Bronchial epithelial cell (primary cell): ENCODE data around the gene CRYL1. TPM values are rescaled to one million over a fixed set of nuclear protein-coding genes. Genes with fewer than 3 reads are reported as not detected.

Source experiments
- DNase-seq: peaks from one replicate; pipeline ENCODE4 v3.0.0-alpha.2; 2010; ENCODE audit warnings: low read depth
- FAIRE-seq: peaks from 2 replicates; lab custom pipeline; 2011; peaks lifted over from hg19 to GRCh38; lab: Jason Lieb, UNC
- H3K27me3 ChIP-seq: 2 replicates; pipeline ENCODE4 v1.5.1; 2011; ENCODE audit warnings: low read length; ENCODE audit not compliant: control insufficient read depth, insufficient read depth
- H3K36me3 ChIP-seq: 2 replicates; pipeline ENCODE4 v1.5.1; 2011; ENCODE audit warnings: low read length; ENCODE audit not compliant: control insufficient read depth, insufficient read depth
- H3K4me3 ChIP-seq: 2 replicates; pipeline ENCODE4 v1.5.1; 2011; ENCODE audit warnings: mild to moderate bottlenecking, low read depth, low read length, control low read depth
- total RNA-seq: library from RNA; depleted of rRNA; stranded (reverse); fragments of >200 nt; gene quantifications from 2 replicates; pipeline ENCODE4 v1.2.1, GENCODE V29; 2014
- TF ChIP-seq, protein P1 (sequence below): IDR thresholded peaks from 2 replicates; pipeline ENCODE4 v1.5.1; 2011; ENCODE audit warnings: mild to moderate bottlenecking, moderate library complexity, low read length, control low read depth, inconsistent platforms; ENCODE audit not compliant: insufficient read depth, severe bottlenecking

CRYL1 gene
- total RNA-seq, 1 donor from 2014 or later = 17.9 TPM

DNA sequence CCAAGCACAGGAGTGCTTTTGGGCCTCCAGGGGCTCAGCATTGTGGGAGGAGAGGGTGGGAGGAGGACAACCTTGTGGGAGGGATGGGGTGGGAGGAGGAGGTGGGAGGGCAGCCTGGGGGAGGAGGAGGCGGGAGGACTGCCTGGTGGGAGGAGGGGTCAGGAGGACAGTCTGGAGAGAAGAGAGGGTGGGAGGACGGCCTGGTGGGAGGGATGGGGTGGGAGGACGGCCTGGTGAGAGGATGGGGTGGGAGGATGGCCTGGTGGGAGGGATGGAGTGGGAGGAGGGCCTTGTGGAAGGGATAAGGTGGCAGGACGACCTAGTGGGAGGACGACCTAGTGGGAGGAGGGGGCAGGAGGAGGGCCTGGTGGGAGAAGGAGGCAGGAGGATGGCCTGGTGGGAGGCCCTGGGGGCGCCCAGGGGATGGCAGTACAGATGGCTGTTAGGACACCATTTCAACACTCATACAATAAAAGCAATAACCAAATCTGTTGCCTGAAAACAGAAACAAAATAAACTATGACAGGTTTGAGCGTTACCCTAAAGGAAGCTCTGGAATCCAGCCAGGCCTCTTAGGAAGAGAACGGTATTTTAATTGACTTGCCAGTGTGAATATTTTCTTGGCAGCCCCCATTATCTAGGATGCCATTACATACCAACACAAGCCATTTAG, 63.7 kb downstream of the CRYL1 start:
- FAIRE-seq = no peak
- H3K36me3 ChIP-seq = no peaks in the 10 kb centered on the region
- DNase-seq = peak; percentile 15
- no peak overlapping the region for H3K4me3 ChIP-seq
- no peaks in the 10 kb centered on the region for H3K27me3 ChIP-seq
- TF ChIP-seq, protein P1, sequence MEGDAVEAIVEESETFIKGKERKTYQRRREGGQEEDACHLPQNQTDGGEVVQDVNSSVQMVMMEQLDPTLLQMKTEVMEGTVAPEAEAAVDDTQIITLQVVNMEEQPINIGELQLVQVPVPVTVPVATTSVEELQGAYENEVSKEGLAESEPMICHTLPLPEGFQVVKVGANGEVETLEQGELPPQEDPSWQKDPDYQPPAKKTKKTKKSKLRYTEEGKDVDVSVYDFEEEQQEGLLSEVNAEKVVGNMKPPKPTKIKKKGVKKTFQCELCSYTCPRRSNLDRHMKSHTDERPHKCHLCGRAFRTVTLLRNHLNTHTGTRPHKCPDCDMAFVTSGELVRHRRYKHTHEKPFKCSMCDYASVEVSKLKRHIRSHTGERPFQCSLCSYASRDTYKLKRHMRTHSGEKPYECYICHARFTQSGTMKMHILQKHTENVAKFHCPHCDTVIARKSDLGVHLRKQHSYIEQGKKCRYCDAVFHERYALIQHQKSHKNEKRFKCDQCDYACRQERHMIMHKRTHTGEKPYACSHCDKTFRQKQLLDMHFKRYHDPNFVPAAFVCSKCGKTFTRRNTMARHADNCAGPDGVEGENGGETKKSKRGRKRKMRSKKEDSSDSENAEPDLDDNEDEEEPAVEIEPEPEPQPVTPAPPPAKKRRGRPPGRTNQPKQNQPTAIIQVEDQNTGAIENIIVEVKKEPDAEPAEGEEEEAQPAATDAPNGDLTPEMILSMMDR = no peak

DNA sequence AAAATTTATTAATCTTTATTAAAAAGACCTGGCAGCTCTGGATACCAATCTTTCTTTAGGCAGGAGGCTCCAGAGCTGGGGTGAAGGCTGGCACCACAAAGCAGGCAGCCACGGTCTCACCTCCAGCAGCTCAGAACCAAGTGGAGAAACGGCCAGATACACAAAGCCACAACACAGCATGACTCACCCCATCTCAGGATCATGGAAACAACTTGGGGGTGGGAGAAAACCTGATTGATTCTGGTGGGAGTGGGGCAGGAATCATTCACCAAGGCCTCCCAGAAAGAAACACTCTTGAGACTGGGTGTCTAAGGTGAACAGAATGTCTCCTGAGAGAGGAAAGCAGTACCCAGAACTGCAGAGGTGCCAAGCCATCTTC, 64.2 kb downstream of the CRYL1 start:
- TF ChIP-seq, protein P1 = no peak
- H3K4me3 ChIP-seq = no peak overlapping the region
- FAIRE-seq = no peak
- DNase-seq = peak; percentile 58
- no peaks in the 10 kb centered on the region for H3K27me3 ChIP-seq
- no peaks in the 10 kb centered on the region for H3K36me3 ChIP-seq

DNA sequence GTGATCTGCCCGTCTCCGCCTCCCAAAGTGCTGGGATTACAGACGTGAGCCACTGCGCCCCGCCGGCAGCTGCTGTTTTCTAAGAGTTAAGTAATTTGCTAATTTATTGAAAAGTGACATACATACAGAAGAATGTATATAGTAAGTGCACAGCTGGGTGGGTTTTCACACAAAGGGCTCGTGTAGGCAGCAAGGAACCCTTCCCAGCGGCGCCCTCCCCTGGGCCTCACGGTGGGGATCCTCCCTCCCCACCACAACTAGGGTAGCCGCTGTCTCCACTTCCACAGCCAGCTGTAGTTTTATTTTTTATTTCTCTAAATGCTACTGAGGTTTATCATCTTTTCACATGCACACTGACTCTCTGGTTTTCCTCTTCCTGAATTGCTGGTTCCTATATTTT, 64.9 kb downstream of the CRYL1 start:
- TF ChIP-seq, protein P1 = no peak
- Histone ChIP-seq H3K36me3 (no peaks in the 10 kb centered on the region), H3K27me3 (no peaks in the 10 kb centered on the region), H3K4me3 (no peak overlapping the region)
- DNase-seq (no peak), FAIRE-seq (no peak)

DNA sequence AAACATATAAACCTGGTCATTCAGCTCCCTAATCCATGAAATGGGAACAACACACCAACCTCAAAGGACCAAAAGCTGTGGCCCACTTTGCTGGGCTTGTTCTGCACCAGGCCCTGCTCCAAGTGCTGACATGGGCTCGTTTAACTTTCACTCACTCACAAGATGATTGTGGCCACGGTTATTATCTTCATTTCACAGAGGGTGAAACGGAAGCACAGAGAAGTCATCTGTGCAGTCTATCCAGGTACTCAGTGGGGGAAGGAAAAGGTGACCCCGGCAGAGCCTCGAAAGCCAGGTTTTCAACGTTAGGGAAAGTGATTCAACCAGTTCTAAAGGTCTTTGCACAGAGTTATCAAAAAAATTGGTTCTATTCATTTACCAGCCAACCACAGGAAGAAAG, 68.0 kb downstream of the CRYL1 start:
- no peaks in the 10 kb centered on the region for H3K27me3 ChIP-seq
- DNase-seq (no peak), FAIRE-seq (no peak)
- H3K4me3 ChIP-seq = no peak overlapping the region
- TF ChIP-seq, protein P1 = no peak
- H3K36me3 ChIP-seq = no peaks in the 10 kb centered on the region

DNA sequence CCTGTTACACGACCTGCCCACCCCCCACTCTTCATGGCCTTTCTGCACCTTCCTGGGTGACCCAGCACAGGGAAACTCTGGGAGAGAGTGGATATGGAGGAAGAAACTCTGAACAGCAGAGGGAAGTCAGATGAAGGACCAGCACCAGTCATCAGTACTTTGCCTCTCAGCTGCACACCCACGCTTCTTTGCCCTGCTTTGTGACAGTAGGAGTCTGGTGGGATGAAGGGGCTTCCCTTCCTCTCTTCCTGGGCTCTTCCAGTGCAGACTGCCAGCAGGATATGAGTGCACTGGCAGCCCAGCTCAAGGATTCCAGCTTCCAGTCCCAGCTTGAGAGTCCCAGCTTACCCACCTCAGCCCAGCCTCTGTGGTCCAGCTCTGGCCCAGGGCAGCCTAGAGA, 68.9 kb downstream of the CRYL1 start:
- DNase-seq (no peak), FAIRE-seq (no peak)
- TF ChIP-seq, protein P1 = no peak
- no peak overlapping the region for H3K4me3 ChIP-seq
- no peaks in the 10 kb centered on the region for H3K27me3 ChIP-seq
- no peaks in the 10 kb centered on the region for H3K36me3 ChIP-seq

DNA sequence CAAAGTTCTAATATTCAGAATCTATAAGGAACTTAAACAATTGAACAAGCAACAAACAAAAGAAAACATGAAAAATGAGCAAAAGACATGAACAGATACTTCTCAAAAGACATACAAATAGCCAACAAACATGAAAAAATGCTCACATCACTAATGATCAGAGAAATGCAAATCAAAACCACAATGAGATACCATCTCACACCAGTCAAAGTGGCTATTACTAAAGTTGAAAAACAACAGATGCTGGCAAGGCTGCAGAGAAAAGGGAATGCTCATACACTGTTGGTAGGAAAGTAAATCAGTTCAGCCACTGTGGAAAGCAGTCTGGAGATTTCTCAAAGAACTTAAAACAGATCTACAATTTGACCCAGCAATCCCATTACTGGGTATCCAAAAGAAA, 74.3 kb downstream of the CRYL1 start:
- no peak overlapping the region for H3K4me3 ChIP-seq
- DNase-seq = no peak
- TF ChIP-seq, protein P1 = no peak
- H3K36me3 ChIP-seq = no peaks in the 10 kb centered on the region
- no peaks in the 10 kb centered on the region for H3K27me3 ChIP-seq
- FAIRE-seq = no peak
